ENCODE results near the gene NYNRIN. TPM values are rescaled to one million over a fixed set of nuclear protein-coding genes. Genes with fewer than 3 reads are reported as not detected.

The NYNRIN gene
- total and polyA plus RNA-seq, 10 of the 15 experiments (the other 5 are each of a cell fraction or from before 2014, with no cell fraction given) = under 0.01 to 0.15 (median 0.01) TPM; not detected in 5

DNA sequence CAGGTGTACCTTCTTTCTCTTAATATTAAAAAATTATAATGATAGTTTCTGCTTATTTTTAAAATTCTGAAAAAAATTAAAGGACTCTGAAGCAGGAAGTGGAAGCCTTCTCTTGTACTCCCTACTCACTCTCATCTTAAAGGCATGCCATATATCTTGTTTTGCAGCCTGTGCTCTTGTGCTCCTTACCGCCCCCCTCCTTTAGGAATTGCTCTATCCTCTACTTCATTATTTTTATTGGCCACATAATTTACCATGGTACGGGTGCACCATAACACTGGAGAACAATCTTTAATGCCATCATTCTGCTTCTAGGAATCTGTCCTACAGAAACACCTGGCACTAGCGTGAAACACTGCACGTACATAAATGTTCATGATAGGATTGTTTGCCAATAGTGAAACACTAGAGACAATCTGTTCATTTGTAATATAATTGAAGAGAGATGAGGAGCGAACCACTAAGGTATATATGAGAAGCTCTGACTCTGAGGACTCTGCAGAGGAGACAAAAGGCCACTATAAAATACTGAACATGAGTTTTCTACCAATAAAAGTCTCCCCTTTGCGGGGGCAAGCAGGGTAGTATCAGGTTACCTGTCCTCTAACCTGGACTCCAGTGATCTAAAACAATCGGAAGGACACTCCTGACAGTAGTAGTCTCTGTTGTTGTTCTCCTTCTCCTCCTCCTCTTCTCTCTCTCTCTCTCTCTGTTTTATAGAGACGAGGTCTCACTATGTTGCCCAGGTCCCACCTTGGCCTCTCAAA is 6.3 kb upstream of the NYNRIN start:
- Histone ChIP-seq H3K9me3 (replicated peaks; ENCODE audit: control insufficient read depth, insufficient read depth, low read length) (no peaks in the 10 kb centered on the region), H3K27me3 (replicated peaks in 1 of 2; ENCODE audit: control insufficient read depth in 2 of 2, insufficient read depth in 2 of 2, low read length in 1 of 2) (peaks cover 0 to under 1% of the 10 kb centered on the region in 2 experiments; a peak in 2 of 4 replicates), H3K4me3 (no peak overlapping the region), H2AFZ (ENCODE audit: control insufficient read depth, low read depth, low read length) (no peak overlapping the region), H3K27ac (ENCODE audit: control insufficient read depth, insufficient read depth) (no peak overlapping the region), H3K9ac (ENCODE audit: control insufficient read depth, insufficient read depth, low read length) (no peak overlapping the region), H4K20me1 (ENCODE audit: control insufficient read depth, insufficient read depth) (no peaks in the 10 kb centered on the region), H3K4me1 (ENCODE audit: control insufficient read depth, insufficient read depth, low read length) (no peaks in the 10 kb centered on the region), H3K79me2 (ENCODE audit: control insufficient read depth, insufficient read depth, low read length) (no peaks in the 10 kb centered on the region), H3K36me3 (ENCODE audit: control insufficient read depth in 2 of 2, insufficient read depth in 2 of 2, low read length in 1 of 2) (no peaks in the 10 kb centered on the region), H3K4me2 (ENCODE audit: control insufficient read depth, insufficient read depth) (no peak overlapping the region)
- no peak for ATAC-seq
- ChIA-PET POLR2A (no interaction called here), RAD21 (ENCODE audit: unreplicated experiment) (no interaction called here), SMC1A (ENCODE audit: uncharacterized antibody, unreplicated experiment) (no interaction called here), CTCF (no interaction called here)
- WGBS (ENCODE audit: insufficient coverage, insufficient replicate concordance, low lambda C conversion rate, missing lambda C conversion rate) = 58% methylated on average over 8 of the region's 8 CpGs
- DNase-seq (ENCODE audit: low read depth, low spot score) = no peak
- in situ Hi-C loops (cut with MboI) = no loop called here
- intact Hi-C loops (cut with micrococcal nuclease; ENCODE audit: unreplicated experiment) = no loop called here
- BruUV-seq (replicated peaks) = no TSS peak
- no peak for TF ChIP-seq E2F4 (IDR thresholded peaks at IDR 0.05; ENCODE audit: low read depth, low read length)
- no peak for TF ChIP-seq GATAD2B (conservative IDR thresholded peaks at IDR 0.05; ENCODE audit: low read depth)
- TF ChIP-seq, protein P1, sequence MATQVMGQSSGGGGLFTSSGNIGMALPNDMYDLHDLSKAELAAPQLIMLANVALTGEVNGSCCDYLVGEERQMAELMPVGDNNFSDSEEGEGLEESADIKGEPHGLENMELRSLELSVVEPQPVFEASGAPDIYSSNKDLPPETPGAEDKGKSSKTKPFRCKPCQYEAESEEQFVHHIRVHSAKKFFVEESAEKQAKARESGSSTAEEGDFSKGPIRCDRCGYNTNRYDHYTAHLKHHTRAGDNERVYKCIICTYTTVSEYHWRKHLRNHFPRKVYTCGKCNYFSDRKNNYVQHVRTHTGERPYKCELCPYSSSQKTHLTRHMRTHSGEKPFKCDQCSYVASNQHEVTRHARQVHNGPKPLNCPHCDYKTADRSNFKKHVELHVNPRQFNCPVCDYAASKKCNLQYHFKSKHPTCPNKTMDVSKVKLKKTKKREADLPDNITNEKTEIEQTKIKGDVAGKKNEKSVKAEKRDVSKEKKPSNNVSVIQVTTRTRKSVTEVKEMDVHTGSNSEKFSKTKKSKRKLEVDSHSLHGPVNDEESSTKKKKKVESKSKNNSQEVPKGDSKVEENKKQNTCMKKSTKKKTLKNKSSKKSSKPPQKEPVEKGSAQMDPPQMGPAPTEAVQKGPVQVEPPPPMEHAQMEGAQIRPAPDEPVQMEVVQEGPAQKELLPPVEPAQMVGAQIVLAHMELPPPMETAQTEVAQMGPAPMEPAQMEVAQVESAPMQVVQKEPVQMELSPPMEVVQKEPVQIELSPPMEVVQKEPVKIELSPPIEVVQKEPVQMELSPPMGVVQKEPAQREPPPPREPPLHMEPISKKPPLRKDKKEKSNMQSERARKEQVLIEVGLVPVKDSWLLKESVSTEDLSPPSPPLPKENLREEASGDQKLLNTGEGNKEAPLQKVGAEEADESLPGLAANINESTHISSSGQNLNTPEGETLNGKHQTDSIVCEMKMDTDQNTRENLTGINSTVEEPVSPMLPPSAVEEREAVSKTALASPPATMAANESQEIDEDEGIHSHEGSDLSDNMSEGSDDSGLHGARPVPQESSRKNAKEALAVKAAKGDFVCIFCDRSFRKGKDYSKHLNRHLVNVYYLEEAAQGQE (IDR thresholded peaks at IDR 0.05; ENCODE audit: low read depth, low read length) = no peak
- TF ChIP-seq, protein P2, sequence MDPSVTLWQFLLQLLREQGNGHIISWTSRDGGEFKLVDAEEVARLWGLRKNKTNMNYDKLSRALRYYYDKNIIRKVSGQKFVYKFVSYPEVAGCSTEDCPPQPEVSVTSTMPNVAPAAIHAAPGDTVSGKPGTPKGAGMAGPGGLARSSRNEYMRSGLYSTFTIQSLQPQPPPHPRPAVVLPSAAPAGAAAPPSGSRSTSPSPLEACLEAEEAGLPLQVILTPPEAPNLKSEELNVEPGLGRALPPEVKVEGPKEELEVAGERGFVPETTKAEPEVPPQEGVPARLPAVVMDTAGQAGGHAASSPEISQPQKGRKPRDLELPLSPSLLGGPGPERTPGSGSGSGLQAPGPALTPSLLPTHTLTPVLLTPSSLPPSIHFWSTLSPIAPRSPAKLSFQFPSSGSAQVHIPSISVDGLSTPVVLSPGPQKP (IDR thresholded peaks at IDR 0.05; ENCODE audit: low read depth, low read length) = no peak
- TF ChIP-seq ASH2L (IDR thresholded peaks at IDR 0.05; ENCODE audit: borderline replicate concordance, low read depth) = no peak
- no peak for FAIRE-seq
